Effector memory CD4-positive, alpha-beta T cell (primary cell): ENCODE data around the gene IQCK.

Experiments
- DNase-seq, 3 donors: peaks; one replicate each; pipeline ENCODE4 v3.0.0-alpha.2; 2020
- H3K27ac ChIP-seq: 2 replicates; pipeline ENCODE4 v1.7.0; 2013; ENCODE audit warnings: mild to moderate bottlenecking, low read length, moderate library complexity; ENCODE audit not compliant: insufficient read depth, poor library complexity, severe bottlenecking
- H3K27me3 ChIP-seq: replicated peaks from 2 replicates; pipeline ENCODE4 v1.7.0; 2013; ENCODE audit warnings: mild to moderate bottlenecking, low read length; ENCODE audit not compliant: insufficient read depth, control insufficient read depth, poor library complexity, severe bottlenecking
- H3K36me3 ChIP-seq: 2 replicates; pipeline ENCODE4 v1.7.0; 2013; ENCODE audit warnings: mild to moderate bottlenecking, low read length, moderate library complexity; ENCODE audit not compliant: control insufficient read depth, insufficient read depth
- H3K4me1 ChIP-seq: 2 replicates; pipeline ENCODE4 v1.7.0; 2013; ENCODE audit warnings: low read length, mild to moderate bottlenecking; ENCODE audit not compliant: control insufficient read depth, insufficient read depth, poor library complexity, severe bottlenecking
- H3K4me3 ChIP-seq: 2 replicates; pipeline ENCODE4 v1.7.0; 2013; ENCODE audit warnings: low read length, low read depth, mild to moderate bottlenecking; ENCODE audit not compliant: insufficient read depth, poor library complexity, severe bottlenecking
- H3K9me3 ChIP-seq: 2 replicates; pipeline ENCODE4 v1.7.0; 2013; ENCODE audit warnings: mild to moderate bottlenecking, low read length, moderate library complexity; ENCODE audit not compliant: control insufficient read depth

Gene IQCK

GRCh38 chr16:19842426-19843157 is 124.5 kb downstream of the IQCK start:
- H3K4me1 ChIP-seq: no peaks in the 10 kb centered on the region
- no peak overlapping the region for H3K27ac ChIP-seq
- H3K9me3 ChIP-seq: no peaks in the 10 kb centered on the region
- no peak overlapping the region for H3K4me3 ChIP-seq
- H3K36me3 ChIP-seq: no peaks in the 10 kb centered on the region
- no peak for DNase-seq
- no peaks in the 10 kb centered on the region for H3K27me3 ChIP-seq

- H3K4me1 ChIP-seq: no peaks in the 10 kb centered on the region
- H3K36me3 ChIP-seq: no peaks in the 10 kb centered on the region
- no peak overlapping the region for H3K4me3 ChIP-seq
- H3K27ac ChIP-seq: no peak overlapping the region
- H3K27me3 ChIP-seq: no peaks in the 10 kb centered on the region
- no peak for DNase-seq
- no peaks in the 10 kb centered on the region for H3K9me3 ChIP-seq
Observed at GRCh38 chr16:19843371-19843770, 125.3 kb downstream of the IQCK start.

- Histone ChIP-seq H3K36me3 (no peaks in the 10 kb centered on the region), H3K27me3 (no peaks in the 10 kb centered on the region), H3K4me3 (no peak overlapping the region), H3K4me1 (no peaks in the 10 kb centered on the region), H3K9me3 (no peaks in the 10 kb centered on the region), H3K27ac (no peak overlapping the region)
- DNase-seq: no peak
Observed at GRCh38 chr16:19844945-19845641, 127.0 kb downstream of the IQCK start.

- no peak for DNase-seq
- Histone ChIP-seq H3K4me3 (no peak overlapping the region), H3K27me3 (no peaks in the 10 kb centered on the region), H3K27ac (no peak overlapping the region), H3K36me3 (no peaks in the 10 kb centered on the region), H3K9me3 (no peaks in the 10 kb centered on the region), H3K4me1 (no peaks in the 10 kb centered on the region)
Observed at GRCh38 chr16:19846436-19846835, 128.4 kb downstream of the IQCK start.

- Histone ChIP-seq H3K4me3 (no peak overlapping the region), H3K4me1 (no peaks in the 10 kb centered on the region), H3K27ac (no peak overlapping the region), H3K27me3 (no peaks in the 10 kb centered on the region), H3K9me3 (no peaks in the 10 kb centered on the region), H3K36me3 (no peaks in the 10 kb centered on the region)
- DNase-seq: no peak
Observed at GRCh38 chr16:19848756-19849155, 130.7 kb downstream of the IQCK start.

GRCh38 chr16:19850131-19850817 is 132.2 kb downstream of the IQCK start:
- Histone ChIP-seq H3K36me3 (no peaks in the 10 kb centered on the region), H3K4me1 (no peaks in the 10 kb centered on the region), H3K9me3 (no peaks in the 10 kb centered on the region), H3K27me3 (no peaks in the 10 kb centered on the region), H3K27ac (no peak overlapping the region), H3K4me3 (no peak overlapping the region)
- no peak for DNase-seq

GRCh38 chr16:19851476-19851875 is 133.4 kb downstream of the IQCK start:
- Histone ChIP-seq H3K4me3 (no peak overlapping the region), H3K4me1 (no peaks in the 10 kb centered on the region), H3K36me3 (no peaks in the 10 kb centered on the region), H3K9me3 (no peaks in the 10 kb centered on the region), H3K27me3 (no peaks in the 10 kb centered on the region), H3K27ac (no peak overlapping the region)
- DNase-seq: no peak

- H3K4me1 ChIP-seq: no peaks in the 10 kb centered on the region
- no peak overlapping the region for H3K4me3 ChIP-seq
- no peak for DNase-seq
- H3K9me3 ChIP-seq: no peaks in the 10 kb centered on the region
- no peaks in the 10 kb centered on the region for H3K36me3 ChIP-seq
- no peak overlapping the region for H3K27ac ChIP-seq
- H3K27me3 ChIP-seq: no peaks in the 10 kb centered on the region
Observed at GRCh38 chr16:19853132-19853741, 135.2 kb downstream of the IQCK start.

GRCh38 chr16:19853742-19854542 is 135.9 kb downstream of the IQCK start:
- H3K4me1 ChIP-seq: no peaks in the 10 kb centered on the region
- H3K9me3 ChIP-seq: no peaks in the 10 kb centered on the region

More at GRCh38 chr16:19853742-19854542, 135.9 kb downstream of the IQCK start:
- no peak overlapping the region for H3K4me3 ChIP-seq
- no peak for DNase-seq
- H3K36me3 ChIP-seq: no peaks in the 10 kb centered on the region
- H3K27ac ChIP-seq: no peak overlapping the region
- H3K27me3 ChIP-seq: no peaks in the 10 kb centered on the region
